Esophagus (tissue), 2 donors: ENCODE data around the gene GINS1. TPM values are rescaled to one million over a fixed set of nuclear protein-coding genes. Genes with fewer than 3 reads are reported as not detected.
"Not testable (repeated sequence)": the region's sequence is repeated elsewhere in the genome, so short reads cannot be mapped to it uniquely, and the experiment has no call there.

ENCODE experiments used
- H3K27ac ChIP-seq, 2 donors: one replicate each; pipeline ENCODE4 v1.5.1; 2013; ENCODE audit warnings: low read depth in 2 of 2, mild to moderate bottlenecking in 2 of 2, inconsistent platforms in 1 of 2, low read length in 1 of 2, moderate library complexity in 1 of 2
- H3K27me3 ChIP-seq, 2 donors: one replicate each; pipeline ENCODE4 v1.6.1; 2013; ENCODE audit warnings: low read length in 2 of 2, control low read depth in 1 of 2, mild to moderate bottlenecking in 1 of 2; ENCODE audit not compliant: insufficient read depth in 2 of 2, control insufficient read depth in 1 of 2
- H3K36me3 ChIP-seq, 2 donors: one replicate each; pipeline ENCODE4 v1.6.1; 2013; ENCODE audit warnings: low read length in 1 of 2; ENCODE audit not compliant: control insufficient read depth in 2 of 2, insufficient read depth in 2 of 2
- H3K4me1 ChIP-seq, 2 donors: one replicate each; pipeline ENCODE4 v1.6.1; 2013; ENCODE audit warnings: low read length in 1 of 2; ENCODE audit not compliant: control insufficient read depth in 2 of 2, insufficient read depth in 2 of 2
- H3K4me3 ChIP-seq, 2 donors: one replicate each; pipeline ENCODE4 v1.5.1; 2013; ENCODE audit warnings: low read length in 2 of 2, mild to moderate bottlenecking in 2 of 2, low read depth in 1 of 2, moderate library complexity in 1 of 2
- H3K9me3 ChIP-seq, 2 donors: one replicate each; pipeline ENCODE4 v1.6.1; 2013; ENCODE audit warnings: mild to moderate bottlenecking in 2 of 2, low read depth in 1 of 2, low read length in 1 of 2, moderate library complexity in 1 of 2; ENCODE audit not compliant: control insufficient read depth in 2 of 2, insufficient read depth in 1 of 2
- WGBS, 2 donors: extraction: QIAGEN DNeasy Blood & Tissue Kit; methylation state at CpG; one replicate each; pipeline ENCODE4 v1.1.7; 2013; 5-methylcytosine and 5-hydroxymethylcytosine counted together
- polyA plus RNA-seq, 2 donors: library from polyadenylated mRNA; stranded (reverse); fragments of 200-250 nt; gene quantifications; one replicate each; pipeline ENCODE4 v1.2.3, GENCODE V29; 2013
- donor health status: healthy with polysubstance abuse.
- donor health status: Bipolar disorder and iron deficiency.

GINS1 gene
- polyA plus RNA-seq, 2 donors, result 4.1 to 5.9 TPM

DNA sequence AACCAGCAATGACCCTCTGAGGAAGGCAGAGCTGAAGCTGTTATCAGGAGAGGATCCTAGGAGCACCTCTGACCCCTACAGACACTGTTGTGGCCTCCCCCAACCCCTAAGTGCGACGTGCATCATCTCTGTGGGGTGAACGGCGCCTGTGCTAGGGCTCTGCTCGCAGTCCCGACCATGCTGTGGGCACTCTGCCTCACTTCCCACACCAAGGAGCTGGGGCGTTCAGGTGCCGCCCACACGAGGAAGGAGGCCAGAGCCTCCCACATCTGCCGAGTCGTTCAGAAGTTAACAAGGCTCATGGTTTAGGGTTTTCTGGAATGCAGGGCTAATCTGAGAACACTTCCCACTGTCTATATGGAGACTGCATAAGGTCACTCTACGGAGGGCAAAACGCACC is 62.1 kb downstream of the GINS1 start:
- H3K9me3 ChIP-seq, result no peaks in the 10 kb centered on the region
- H3K4me1 ChIP-seq, result no peaks in the 10 kb centered on the region
- H3K27me3 ChIP-seq, result no peaks in the 10 kb centered on the region
- peaks cover 3 to 12% of the 10 kb centered on the region in 2 donors for H3K36me3 ChIP-seq
- H3K4me3 ChIP-seq, result no peak overlapping the region
- no peak overlapping the region for H3K27ac ChIP-seq
- WGBS, 2 donors, result 89% methylated on average over 13 of the region's 13 CpGs

DNA sequence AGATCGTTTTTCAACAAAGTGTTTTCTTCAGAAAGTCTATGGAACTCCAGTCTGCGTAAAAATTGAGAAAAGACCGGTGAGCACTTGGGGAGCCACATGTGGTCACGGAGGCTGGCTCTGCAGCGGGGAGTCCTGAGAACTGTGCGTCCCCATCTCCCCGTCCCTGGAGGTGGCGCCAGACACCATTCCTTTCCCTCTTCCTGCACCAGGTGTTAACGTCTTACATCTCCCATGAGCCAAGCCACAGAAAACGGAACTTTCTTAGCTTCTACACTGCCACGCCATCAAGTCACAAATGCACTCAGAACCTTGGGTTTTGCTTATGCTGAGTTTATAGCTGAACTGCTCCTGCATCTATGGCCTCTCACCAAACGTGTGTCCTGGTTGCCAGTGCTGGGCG is 62.6 kb downstream of the GINS1 start:
- no peak overlapping the region for H3K27ac ChIP-seq
- H3K9me3 ChIP-seq, result no peaks in the 10 kb centered on the region
- 62 to 69% methylated on average over 13 of the region's 13 CpGs for WGBS, 2 donors
- H3K4me3 ChIP-seq, result no peak overlapping the region
- H3K27me3 ChIP-seq, result no peaks in the 10 kb centered on the region
- H3K4me1 ChIP-seq, result no peaks in the 10 kb centered on the region
- peaks cover 3 to 11% of the 10 kb centered on the region in 2 donors for H3K36me3 ChIP-seq

DNA sequence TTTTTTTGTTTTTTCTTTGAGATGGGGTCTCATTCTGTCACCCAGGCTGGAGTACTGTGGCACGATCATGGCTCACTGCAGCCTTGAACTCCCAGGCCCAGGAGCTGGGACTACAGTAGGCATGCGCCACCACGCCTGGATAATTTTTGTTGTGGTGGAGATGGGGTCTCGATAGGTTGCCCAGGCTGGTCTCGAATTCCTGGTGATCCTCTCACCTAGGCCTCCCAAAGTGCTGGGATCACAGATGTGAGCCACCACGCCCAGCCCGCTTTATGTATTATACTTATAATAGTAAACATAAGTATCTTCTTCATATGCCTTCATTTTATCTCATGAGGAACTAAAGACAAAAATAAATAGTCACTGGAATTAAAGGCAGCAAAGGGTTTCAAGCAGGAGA is 63.5 kb downstream of the GINS1 start:
- H3K36me3 ChIP-seq, result peaks cover 3 to 7% of the 10 kb centered on the region in 2 donors
- no peaks in the 10 kb centered on the region for H3K4me1 ChIP-seq
- no peaks in the 10 kb centered on the region for H3K9me3 ChIP-seq
- H3K27ac ChIP-seq, result no peak overlapping the region
- no peaks in the 10 kb centered on the region for H3K27me3 ChIP-seq
- no peak overlapping the region for H3K4me3 ChIP-seq
- WGBS, 2 donors, result 89 to 95% methylated on average over 7 of the region's 7 CpGs

DNA sequence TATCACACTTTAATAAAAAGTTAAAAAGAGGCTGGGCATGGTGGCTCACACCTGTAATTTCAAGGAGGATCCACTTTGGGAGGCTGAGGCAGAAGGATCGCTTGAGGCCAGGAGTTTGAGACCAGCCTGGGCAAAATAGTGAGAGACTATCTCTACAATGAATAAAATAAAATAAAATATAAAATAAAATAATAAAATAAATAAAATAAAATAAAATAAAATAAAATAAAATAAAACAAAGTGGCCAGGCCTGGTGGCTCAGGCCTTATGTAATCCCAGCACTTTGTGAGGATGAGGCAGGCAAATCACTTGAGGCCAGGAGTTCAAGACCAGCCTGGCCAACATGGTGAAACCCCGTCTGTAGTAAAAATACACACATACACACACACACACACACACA is 65.8 kb downstream of the GINS1 start:
- not testable (repeated sequence) for H3K4me1 ChIP-seq, H3K9me3 ChIP-seq, H3K4me3 ChIP-seq, H3K27ac ChIP-seq, H3K27me3 ChIP-seq
- peaks cover 0 to 16% of the 10 kb centered on the region in 2 donors for H3K36me3 ChIP-seq
- 91 to 93% methylated on average over 2 of the region's 2 CpGs for WGBS, 2 donors

DNA sequence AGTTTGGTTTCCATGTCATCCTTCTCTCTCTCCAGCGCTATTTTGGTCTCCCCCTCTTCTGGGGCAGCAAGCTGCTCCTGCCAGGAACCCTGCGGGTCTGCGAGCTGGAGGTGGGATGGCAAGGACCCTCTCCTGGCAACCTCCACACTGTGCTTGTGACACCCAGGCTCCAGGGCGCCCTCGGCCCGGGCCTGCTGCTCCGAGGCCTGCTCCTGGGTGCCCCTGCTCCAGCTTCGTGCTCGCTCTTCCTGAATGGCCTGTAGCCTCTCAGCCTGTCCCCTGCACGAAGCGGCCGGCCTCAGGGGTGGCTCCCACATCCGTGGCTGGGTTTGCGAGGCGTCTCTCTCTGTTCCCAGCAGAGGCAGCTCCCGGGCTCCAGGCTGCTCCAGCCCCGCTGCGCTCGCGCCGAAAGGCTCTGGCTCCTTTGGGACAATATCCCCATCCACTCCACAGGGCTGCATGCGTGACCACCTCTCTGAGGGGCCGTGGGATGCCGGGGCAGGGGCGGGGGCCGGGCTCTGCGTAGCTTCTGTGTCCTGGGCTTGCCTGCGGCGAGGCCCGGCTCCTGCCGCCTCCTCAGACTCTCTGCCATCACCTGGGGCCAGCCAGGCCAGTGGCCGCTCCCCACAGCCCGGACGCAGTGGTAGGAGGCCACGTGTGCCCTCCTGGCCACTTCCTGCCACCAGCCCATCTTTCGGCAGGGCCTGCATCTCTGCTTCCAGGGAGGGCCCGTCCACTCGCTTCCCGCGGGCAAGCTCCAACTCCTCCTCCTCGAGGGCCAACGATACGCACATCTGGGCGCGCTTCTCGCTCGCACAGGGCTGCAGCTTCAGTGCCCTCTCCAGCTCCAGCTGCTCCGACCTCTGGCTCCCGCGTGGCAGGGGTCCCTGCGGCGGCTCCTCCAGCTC is 68.9 kb downstream of the GINS1 start:
- Histone ChIP-seq H3K27ac (no peak overlapping the region), H3K36me3 (peaks cover 0 to 9% of the 10 kb centered on the region in 2 donors), H3K4me3 (no peak overlapping the region), H3K4me1 (peaks cover 2 to 22% of the 10 kb centered on the region in 2 donors), H3K9me3 (no peaks in the 10 kb centered on the region), H3K27me3 (no peaks in the 10 kb centered on the region)
- 94 to 96% methylated on average over 51 to 52 of the region's 52 CpGs for WGBS, 2 donors

DNA sequence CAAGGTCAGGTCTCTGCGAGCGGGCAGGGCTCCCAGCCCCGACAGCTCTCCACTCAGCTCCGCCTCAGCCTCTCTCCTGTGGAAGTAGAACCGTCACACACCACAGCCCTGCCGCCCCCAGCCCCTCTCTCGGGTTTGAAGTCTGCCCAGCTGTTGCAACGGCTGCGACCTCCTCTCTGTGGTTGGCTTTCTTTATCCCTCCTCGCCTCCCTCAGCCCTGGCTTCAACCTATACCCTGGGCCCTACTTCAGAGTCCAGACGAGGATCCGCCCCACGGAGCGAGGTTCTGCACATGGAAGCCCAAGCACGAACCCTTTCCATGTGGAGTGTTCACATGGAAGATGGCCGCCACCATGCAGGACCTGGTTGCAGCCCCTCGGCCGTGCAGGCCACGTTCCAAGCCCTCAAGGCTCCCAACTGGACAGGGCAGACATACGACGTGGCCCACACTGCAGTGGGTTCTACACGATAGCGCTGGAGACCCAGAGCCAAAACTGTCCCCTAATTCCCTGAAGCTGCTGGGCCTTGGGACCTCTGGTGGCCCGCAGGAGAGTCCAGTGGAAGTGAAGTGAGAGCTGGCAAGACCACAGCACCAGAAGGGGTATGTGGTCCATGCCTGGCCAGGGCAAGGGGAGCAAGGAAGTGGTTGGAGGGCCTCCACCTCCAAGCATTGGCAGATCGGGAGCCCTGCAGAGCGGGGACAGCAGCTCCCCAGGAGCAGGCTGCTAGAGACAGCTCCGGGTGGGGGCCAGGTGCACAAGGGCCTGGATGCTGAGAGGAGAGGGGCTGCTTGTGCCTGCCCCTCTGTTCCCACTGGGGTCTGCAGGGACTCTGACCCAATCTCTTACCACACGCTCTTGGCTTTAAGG is 69.8 kb downstream of the GINS1 start:
- Histone ChIP-seq H3K9me3 (no peaks in the 10 kb centered on the region), H3K36me3 (peaks cover 0 to 9% of the 10 kb centered on the region in 2 donors), H3K4me3 (no peak overlapping the region), H3K27me3 (no peaks in the 10 kb centered on the region), H3K27ac (no peak overlapping the region), H3K4me1 (peaks cover 2 to 27% of the 10 kb centered on the region in 2 donors)
- 91 to 94% methylated on average over 28 of the region's 28 CpGs for WGBS, 2 donors

DNA sequence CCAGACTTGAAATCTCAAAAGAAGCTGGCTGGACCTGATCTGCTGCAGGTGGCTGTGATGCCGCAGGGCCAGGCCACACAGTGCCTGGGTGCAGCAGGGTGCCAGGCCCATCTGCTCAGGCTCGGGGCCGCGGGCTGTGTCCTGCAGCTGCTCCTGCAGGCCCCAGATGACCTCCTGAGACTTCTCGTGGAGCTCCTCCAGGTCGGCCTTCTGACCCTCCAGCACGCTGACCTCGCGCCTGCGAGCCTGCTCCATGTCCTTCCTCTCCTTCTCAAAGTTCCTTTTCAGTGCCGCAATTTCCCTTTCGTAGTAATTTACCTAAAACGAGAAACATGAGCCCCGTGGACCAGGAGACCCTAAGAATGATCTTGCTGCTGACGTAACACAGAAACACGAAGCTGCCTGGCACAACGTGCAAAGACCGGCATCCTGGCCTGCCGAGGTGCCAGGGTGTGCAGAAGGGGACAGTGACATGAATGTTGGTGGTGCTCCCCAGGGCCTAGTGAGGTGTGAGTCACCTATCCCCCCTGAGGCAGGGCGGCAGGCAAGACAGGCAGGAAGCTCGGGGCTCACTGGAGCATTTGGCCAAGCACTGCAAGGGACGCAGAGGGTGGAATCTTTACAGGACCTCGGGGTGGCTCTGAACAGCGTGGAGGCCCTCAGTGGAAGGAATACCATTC is 71.6 kb downstream of the GINS1 start:
- no peaks in the 10 kb centered on the region for H3K27me3 ChIP-seq
- H3K4me3 ChIP-seq, result no peak overlapping the region
- peaks cover 0 to 12% of the 10 kb centered on the region in 2 donors for H3K36me3 ChIP-seq
- H3K4me1 ChIP-seq, result peaks cover 2 to 33% of the 10 kb centered on the region in 2 donors
- H3K9me3 ChIP-seq, result no peaks in the 10 kb centered on the region
- 55 to 70% methylated on average over 24 of the region's 24 CpGs for WGBS, 2 donors
- H3K27ac ChIP-seq, result peak overlapping the region in 1 of 2 donors; percentile 61

DNA sequence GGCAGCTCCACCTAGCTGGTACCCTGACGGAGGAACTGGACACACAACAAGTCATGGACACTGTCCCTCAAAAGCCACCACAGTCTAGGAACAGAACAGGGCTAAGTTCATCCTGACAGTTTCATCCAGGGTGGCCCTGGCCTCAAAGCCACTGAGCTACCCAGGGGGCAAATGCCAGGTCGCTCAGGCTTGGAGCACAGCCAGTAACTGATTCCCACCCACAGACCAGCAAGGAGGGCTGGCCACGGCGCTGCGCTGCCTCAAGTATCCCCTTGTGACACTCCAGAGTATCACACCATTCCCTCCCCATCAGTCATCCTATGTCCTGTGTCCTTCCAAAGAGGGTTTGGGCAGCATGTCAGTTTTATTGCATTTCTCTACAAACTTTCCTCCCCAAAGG is 72.2 kb downstream of the GINS1 start:
- H3K4me3 ChIP-seq, result no peak overlapping the region
- H3K27me3 ChIP-seq, result no peaks in the 10 kb centered on the region
- H3K4me1 ChIP-seq, result peaks cover 2 to 33% of the 10 kb centered on the region in 2 donors
- H3K9me3 ChIP-seq, result no peaks in the 10 kb centered on the region
- H3K36me3 ChIP-seq, result peaks cover 0 to 12% of the 10 kb centered on the region in 2 donors
- 74 to 79% methylated on average over 5 of the region's 5 CpGs for WGBS, 2 donors
- no peak overlapping the region for H3K27ac ChIP-seq

DNA sequence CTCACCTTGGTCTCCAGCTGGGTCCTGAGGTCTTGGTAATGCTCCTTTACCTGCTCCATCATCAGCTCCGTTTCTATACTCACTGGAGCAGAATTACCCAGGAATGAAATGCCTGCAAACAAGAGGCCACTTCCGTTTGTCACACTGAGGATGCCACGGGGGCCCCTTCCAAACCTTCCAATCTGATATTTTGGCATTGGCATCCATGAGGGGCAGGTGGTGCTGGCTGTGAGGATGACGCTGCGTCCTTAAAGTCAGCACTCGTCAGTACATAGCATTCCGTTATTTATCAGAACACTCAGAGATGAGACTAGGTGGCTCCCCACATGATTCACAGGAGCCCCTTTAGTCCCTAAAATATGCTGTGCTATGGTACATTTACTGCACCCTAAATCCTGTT is 72.7 kb downstream of the GINS1 start:
- Histone ChIP-seq H3K9me3 (no peaks in the 10 kb centered on the region), H3K4me1 (peaks cover 2 to 34% of the 10 kb centered on the region in 2 donors), H3K36me3 (peaks cover 0 to 12% of the 10 kb centered on the region in 2 donors), H3K27me3 (no peaks in the 10 kb centered on the region), H3K27ac (no peak overlapping the region), H3K4me3 (no peak overlapping the region)
- WGBS, 2 donors, result 88 to 91% methylated on average over 7 of the region's 7 CpGs
